ENCODE results near the gene LOX.

LOX gene

DNA sequence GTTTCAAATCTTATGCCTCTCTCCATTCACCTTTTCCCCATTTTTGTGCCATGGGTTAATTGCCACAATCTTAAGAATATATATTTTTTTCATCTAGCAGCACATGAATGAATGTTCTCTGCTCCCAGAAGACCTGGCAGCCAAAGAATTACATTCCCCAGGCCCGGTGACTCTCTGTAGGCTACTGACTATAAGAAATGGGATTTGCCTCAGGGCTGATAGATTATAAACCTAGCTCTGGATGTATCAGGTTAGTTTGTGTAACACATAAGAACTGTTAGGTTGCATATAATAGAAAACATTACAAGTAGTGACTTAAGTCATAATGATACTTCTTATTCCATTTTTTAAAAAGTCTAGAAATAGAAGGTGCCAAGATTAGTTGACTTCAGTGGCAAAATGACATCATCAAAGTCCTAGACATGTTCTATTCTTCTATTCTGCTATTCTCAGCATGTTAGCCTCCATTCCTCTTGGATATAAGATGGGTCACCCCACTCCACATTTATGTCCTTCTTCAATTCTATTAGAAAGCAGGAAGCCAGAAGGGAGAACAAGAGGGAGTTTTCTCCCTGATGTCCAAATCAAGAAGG lies 40.4 kb upstream of the LOX start:
- no peaks in the 10 kb centered on the region for H3K36me3 ChIP-seq (ENCODE audit: control insufficient read depth, insufficient read depth, low read length)

DNA sequence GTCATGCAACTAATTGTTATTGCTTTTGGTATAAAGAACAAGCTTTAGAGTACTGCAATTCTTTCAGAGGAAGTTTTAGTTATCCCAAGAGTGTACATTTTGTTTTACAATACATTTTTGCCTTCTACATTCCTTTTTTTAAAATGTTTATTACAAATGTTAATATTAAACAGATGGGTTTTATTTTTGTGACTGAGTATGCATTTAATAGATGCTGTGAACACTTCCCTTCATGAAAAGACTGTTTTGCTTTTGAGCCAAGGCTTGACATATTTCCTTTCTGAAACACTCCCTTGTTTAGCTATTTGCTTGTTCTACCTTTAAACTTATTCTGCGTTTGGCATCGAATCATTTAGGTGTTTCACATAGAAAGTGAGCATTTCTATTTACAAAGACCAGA lies 36.4 kb upstream of the LOX start:
- Histone ChIP-seq H3K4me3 (ENCODE audit: low read depth, low read length) (no peak overlapping the region), H3K79me2 (no peaks in the 10 kb centered on the region), H3K27me3 (ENCODE audit: control insufficient read depth, insufficient read depth, low read length) (no peaks in the 10 kb centered on the region), H3K36me3 (ENCODE audit: control insufficient read depth, insufficient read depth, low read length) (no peaks in the 10 kb centered on the region), H3K4me2 (ENCODE audit: low read length) (no peak overlapping the region), H3K4me1 (no peaks in the 10 kb centered on the region), H3K27ac (no peak overlapping the region), H3K9ac (no peak overlapping the region), H2AFZ (no peak overlapping the region), H3K9me3 (ENCODE audit: control insufficient read depth, low read length) (no peaks in the 10 kb centered on the region)
- no peak for TF ChIP-seq CTCF (IDR thresholded peaks at IDR 0.05)

More for the DNA sequence above, 40.4 kb upstream of the LOX start:
- H3K27ac ChIP-seq, result no peak overlapping the region
- TF ChIP-seq CTCF (IDR thresholded peaks at IDR 0.05), result no peak
- no peak overlapping the region for H3K9ac ChIP-seq
- no peaks in the 10 kb centered on the region for H3K9me3 ChIP-seq (ENCODE audit: control insufficient read depth, low read length)
- H3K4me2 ChIP-seq (ENCODE audit: low read length), result no peak overlapping the region
- no peak overlapping the region for H3K4me3 ChIP-seq (ENCODE audit: low read depth, low read length)
- H3K27me3 ChIP-seq (ENCODE audit: control insufficient read depth, insufficient read depth, low read length), result no peaks in the 10 kb centered on the region
- H3K79me2 ChIP-seq, result no peaks in the 10 kb centered on the region
- H2AFZ ChIP-seq, result no peak overlapping the region
- no peaks in the 10 kb centered on the region for H3K4me1 ChIP-seq

DNA sequence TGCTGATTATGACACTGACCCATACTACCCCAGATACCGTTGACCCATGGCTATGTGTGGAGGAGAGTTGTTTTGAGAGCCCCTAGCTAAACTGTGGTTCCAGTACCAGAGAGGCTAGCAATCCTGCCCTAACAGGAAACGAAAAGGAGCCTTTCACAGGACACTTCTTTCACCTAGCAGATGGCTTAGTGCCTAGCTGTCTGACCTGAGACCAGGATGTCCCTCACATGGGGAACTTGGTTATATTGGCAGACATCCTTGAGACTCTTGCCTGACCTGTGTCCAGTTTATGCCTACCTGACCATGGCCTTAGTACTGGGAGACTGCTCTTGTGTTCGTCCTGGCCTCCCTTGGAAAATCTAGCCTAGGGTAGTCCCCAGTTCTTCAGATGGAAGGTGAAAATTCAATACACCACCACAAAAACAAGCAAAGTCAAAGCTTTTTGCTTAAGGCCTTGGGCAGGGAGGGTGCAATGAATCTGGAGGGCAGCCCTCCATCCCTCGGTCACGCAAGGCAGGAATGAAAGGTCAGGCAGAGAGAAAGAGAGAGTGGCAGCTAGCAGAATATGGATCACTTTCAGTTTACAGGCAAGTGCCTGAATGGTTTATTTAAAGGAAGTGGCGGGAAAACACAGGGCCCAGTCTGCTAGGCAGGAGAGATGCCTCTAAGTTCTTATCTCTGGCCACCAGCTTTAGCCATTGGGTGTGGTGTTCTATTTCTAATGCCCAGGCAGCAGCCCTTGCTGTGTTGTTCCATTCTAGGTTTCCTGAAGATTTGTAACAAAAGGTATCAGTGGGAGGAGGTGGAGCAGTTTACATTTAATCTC lies 34.9 kb upstream of the LOX start:
- Histone ChIP-seq H3K9me3 (ENCODE audit: control insufficient read depth, low read length) (no peaks in the 10 kb centered on the region), H3K4me2 (ENCODE audit: low read length) (no peak overlapping the region), H3K36me3 (ENCODE audit: control insufficient read depth, insufficient read depth, low read length) (no peaks in the 10 kb centered on the region), H3K4me3 (ENCODE audit: low read depth, low read length) (no peak overlapping the region), H2AFZ (no peak overlapping the region), H3K4me1 (no peaks in the 10 kb centered on the region), H3K27ac (no peak overlapping the region), H3K79me2 (no peaks in the 10 kb centered on the region), H3K9ac (no peak overlapping the region), H3K27me3 (ENCODE audit: control insufficient read depth, insufficient read depth, low read length) (no peaks in the 10 kb centered on the region)
- TF ChIP-seq CTCF (IDR thresholded peaks at IDR 0.05), result no peak

GRCh38 chr5:122112063-122112462 lies 34.0 kb upstream of the LOX start:
- TF ChIP-seq CTCF (IDR thresholded peaks at IDR 0.05), result no peak
- Histone ChIP-seq H3K36me3 (ENCODE audit: control insufficient read depth, insufficient read depth, low read length) (no peaks in the 10 kb centered on the region), H3K4me1 (no peaks in the 10 kb centered on the region), H2AFZ (no peak overlapping the region), H3K4me2 (ENCODE audit: low read length) (no peak overlapping the region), H3K9me3 (ENCODE audit: control insufficient read depth, low read length) (no peaks in the 10 kb centered on the region), H3K79me2 (no peaks in the 10 kb centered on the region), H3K9ac (no peak overlapping the region), H3K4me3 (ENCODE audit: low read depth, low read length) (no peak overlapping the region), H3K27me3 (ENCODE audit: control insufficient read depth, insufficient read depth, low read length) (no peaks in the 10 kb centered on the region), H3K27ac (no peak overlapping the region)

Data from parathyroid adenoma (tissue), 2 donors.